Activated B cell treated with CpG ODN at 0.5 μM for 24 hours (primary cell): ENCODE measurements around the gene SENP6. TPM values are rescaled to one million over a fixed set of nuclear protein-coding genes. Genes with fewer than 3 reads are reported as not detected.

Experiments
- ATAC-seq: fragments of 200-7000 bp; cut with Tn5 transposase; one replicate; pipeline ENCODE4 v1.10.0; 2021; ENCODE audit warnings: low read depth, mild to moderate bottlenecking, moderate library complexity
- CTCF ChIA-PET: fragments of 350-600 bp; sonication (Branson Sonifier 250); formaldehyde crosslinking; loops from one replicate; lab custom pipeline; 2021; ENCODE audit warnings: antibody characterized with exemption; lab: Charles Lee
- POLR2A ChIA-PET: fragments of 350-600 bp; sonication (Branson Sonifier 250); formaldehyde crosslinking; loops from one replicate; lab custom pipeline; 2021; ENCODE audit warnings: antibody characterized with exemption; lab: Charles Lee
- DNase-seq: peaks from one replicate; pipeline ENCODE4 v3.0.0; 2022
- H3K27ac Mint-ChIP-seq: one replicate; pipeline ENCODE4 v1.8.0; 2020; ENCODE audit warnings: mixed read lengths
- H3K27me3 Mint-ChIP-seq: one replicate; pipeline ENCODE4 v1.8.0; 2021; ENCODE audit warnings: mixed read lengths
- H3K36me3 Mint-ChIP-seq: one replicate; pipeline ENCODE4 v1.8.0; 2021; ENCODE audit warnings: low read depth, mixed read lengths
- H3K4me1 Mint-ChIP-seq: one replicate; pipeline ENCODE4 v1.8.0; 2021; ENCODE audit warnings: mixed read lengths
- H3K4me3 Mint-ChIP-seq: one replicate; pipeline ENCODE4 v1.8.0; 2020; ENCODE audit warnings: mild to moderate bottlenecking, mixed read lengths
- H3K9me3 Mint-ChIP-seq: one replicate; pipeline ENCODE4 v1.8.0; 2020; ENCODE audit warnings: mixed read lengths
- CTCF ChIP-seq: fragments of 200-600 bp; IDR thresholded peaks from one replicate; pipeline ENCODE4 v1.8.0; 2022; ENCODE audit warnings: antibody characterized with exemption, mild to moderate bottlenecking
- intact Hi-C: fragments of 100-400 bp; cut with micrococcal nuclease; formaldehyde crosslinking; loops from one replicate; pipeline ENCODE4 v1.15.1; 2024
- total RNA-seq: library from RNA; stranded (reverse); gene quantifications from 2 replicates; pipeline ENCODE4 v1.2.3, GENCODE V29; 2022

Gene SENP6
- total RNA-seq, 1 donor from 2014 or later: 134 TPM

- H3K27me3 Mint-ChIP-seq: peaks cover 51% of the 10 kb centered on the region
- H3K36me3 Mint-ChIP-seq: no peaks in the 10 kb centered on the region
- no peak overlapping the region for H3K4me3 Mint-ChIP-seq
- H3K27ac Mint-ChIP-seq: no peak overlapping the region
- ATAC-seq (no peak), DNase-seq (no peak)
- POLR2A ChIA-PET: no interaction called here
- CTCF ChIA-PET: no interaction called here
- TF ChIP-seq CTCF: no peak
- no peaks in the 10 kb centered on the region for H3K9me3 Mint-ChIP-seq
- H3K4me1 Mint-ChIP-seq: no peaks in the 10 kb centered on the region
- intact Hi-C loops: no loop called here
These were observed 157.5 kb downstream of the SENP6 start for GRCh38 chr6:75759207-75759606.

- Mint-ChIP-seq H3K9me3 (no peaks in the 10 kb centered on the region), H3K27me3 (peaks cover 51% of the 10 kb centered on the region), H3K4me1 (no peaks in the 10 kb centered on the region), H3K4me3 (no peak overlapping the region), H3K36me3 (no peaks in the 10 kb centered on the region), H3K27ac (no peak overlapping the region)
- ChIA-PET CTCF (interaction anchor here (0.8 kb wide), 1 partner anchor 14 kb away, joined by 4 read pairs; no protein-coding TSS in a partner anchor), POLR2A (no interaction called here)
- DNase-seq (no peak), ATAC-seq (no peak)
- no peak for TF ChIP-seq CTCF
- intact Hi-C loops: no loop called here
These were observed 158.6 kb downstream of the SENP6 start for GRCh38 chr6:75760320-75760719.

GRCh38 chr6:75761489-75761888, 159.8 kb downstream of the SENP6 start:
- ChIA-PET CTCF (no interaction called here), POLR2A (no interaction called here)
- H3K4me1 Mint-ChIP-seq: no peaks in the 10 kb centered on the region
- no peaks in the 10 kb centered on the region for H3K36me3 Mint-ChIP-seq
- DNase-seq (no peak), ATAC-seq (no peak)
- intact Hi-C loops: no loop called here
- no peak overlapping the region for H3K4me3 Mint-ChIP-seq
- peaks cover 41% of the 10 kb centered on the region for H3K27me3 Mint-ChIP-seq
- TF ChIP-seq CTCF: no peak
- no peaks in the 10 kb centered on the region for H3K9me3 Mint-ChIP-seq
- H3K27ac Mint-ChIP-seq: no peak overlapping the region

- TF ChIP-seq CTCF: no peak
- DNase-seq (no peak), ATAC-seq (no peak)
- ChIA-PET POLR2A (no interaction called here), CTCF (no interaction called here)
- Mint-ChIP-seq H3K27ac (no peak overlapping the region), H3K36me3 (no peaks in the 10 kb centered on the region), H3K4me1 (no peaks in the 10 kb centered on the region), H3K27me3 (peaks cover 42% of the 10 kb centered on the region), H3K9me3 (no peaks in the 10 kb centered on the region), H3K4me3 (no peak overlapping the region)
- intact Hi-C loops: no loop called here
These were observed 160.4 kb downstream of the SENP6 start for GRCh38 chr6:75762063-75762462.

GRCh38 chr6:75766387-75766786, 164.7 kb downstream of the SENP6 start:
- ChIA-PET POLR2A (no interaction called here), CTCF (no interaction called here)
- Mint-ChIP-seq H3K27me3 (peaks cover 22% of the 10 kb centered on the region), H3K36me3 (no peaks in the 10 kb centered on the region), H3K4me1 (no peaks in the 10 kb centered on the region), H3K4me3 (no peak overlapping the region), H3K9me3 (no peaks in the 10 kb centered on the region), H3K27ac (no peak overlapping the region)
- DNase-seq: no peak
- ATAC-seq: no peak
- no peak for TF ChIP-seq CTCF
- intact Hi-C loops: no loop called here

Other genes with a start within 250 kb of the SENP6 start
- not detected in 2 replicates for gene FILIP1, start 108.1 kb upstream of the SENP6 start, total RNA-seq
- gene MYO6, start 147.4 kb downstream of the SENP6 start, total RNA-seq: 0.42 and 0.44 TPM in 2 replicates